Thoracic aorta (tissue), 2 donors: ENCODE results near the gene CMTM4. TPM values are rescaled to one million over a fixed set of nuclear protein-coding genes. Genes with fewer than 3 reads are reported as not detected.

ENCODE experiments used
- ATAC-seq: fragments of 150-250 bp; one replicate; pipeline ENCODE4 v1.8.0; 2017; ENCODE audit warnings: low read depth; ENCODE audit not compliant: insufficient number of reproducible peaks, low FRiP score
- DNase-seq: peaks from one replicate; pipeline ENCODE4 v3.0.0-alpha.2; 2020; ENCODE audit warnings: low spot score
- H3K27ac ChIP-seq, 2 donors: fragments of 200-600 bp; sonication (generic); 1 replicate in 1 of 2; 2 replicates in 1 of 2; pipeline ENCODE4 v1.5.1; 2016; ENCODE audit warnings: mild to moderate bottlenecking in 2 of 2, moderate library complexity in 2 of 2
- H3K27me3 ChIP-seq: fragments of 200-600 bp; sonication (generic); replicated peaks from 2 replicates; pipeline ENCODE4 v1.6.0; 2016; ENCODE audit warnings: mild to moderate bottlenecking; ENCODE audit not compliant: insufficient read depth
- H3K36me3 ChIP-seq: fragments of 200-600 bp; sonication (generic); one replicate; pipeline ENCODE4 v1.5.1; 2016
- H3K4me1 ChIP-seq, 2 donors: fragments of 200-600 bp; sonication (generic); 1 replicate in 1 of 2; 2 replicates in 1 of 2; pipeline versions ENCODE4 v1.5.1 to v1.6.0; 2016; ENCODE audit warnings: low read depth in 2 of 2, mild to moderate bottlenecking in 1 of 2; ENCODE audit not compliant: control insufficient read depth in 1 of 2
- H3K4me3 ChIP-seq: fragments of 200-600 bp; sonication (generic); 2 replicates; pipeline ENCODE4 v1.5.1; 2016; ENCODE audit warnings: mild to moderate bottlenecking
- H3K9me3 ChIP-seq: fragments of 200-600 bp; sonication (generic); 2 replicates; pipeline ENCODE4 v1.5.1; 2016
- CTCF ChIP-seq: fragments of 200-600 bp; sonication (generic); IDR thresholded peaks from one replicate; pipeline ENCODE4 v1.5.1; 2019; ENCODE audit warnings: antibody characterized with exemption
- total RNA-seq, 2 donors: library from RNA; depleted of rRNA; stranded (reverse); fragments of >200 nt; gene quantifications; one replicate each; pipeline versions ENCODE4 v1.1.0 to v1.2.3, GENCODE V29; 2016

The CMTM4 gene
- total RNA-seq, 2 donors from 2014 or later, result 12.0 to 25.7 TPM

GRCh38 chr16:66591018-66591417 is 105.5 kb downstream of the CMTM4 start:
- TF ChIP-seq CTCF, result no peak

GRCh38 chr16:66590322-66590721 is 106.2 kb downstream of the CMTM4 start:
- Histone ChIP-seq H3K4me1 (no peaks in the 10 kb centered on the region), H3K27me3 (no peaks in the 10 kb centered on the region), H3K9me3 (no peaks in the 10 kb centered on the region), H3K27ac (no peak overlapping the region), H3K36me3 (no peaks in the 10 kb centered on the region), H3K4me3 (peak overlapping the region; percentile 25)
- no peak for TF ChIP-seq CTCF
- DNase-seq, result no peak
- ATAC-seq, result no peak

More at GRCh38 chr16:66591018-66591417, 105.5 kb downstream of the CMTM4 start:
- ATAC-seq (no peak), DNase-seq (no peak)
- Histone ChIP-seq H3K27ac (no peak overlapping the region), H3K9me3 (no peaks in the 10 kb centered on the region), H3K4me3 (no peak overlapping the region), H3K4me1 (no peaks in the 10 kb centered on the region), H3K36me3 (no peaks in the 10 kb centered on the region), H3K27me3 (no peaks in the 10 kb centered on the region)

GRCh38 chr16:66588981-66589713 is 107.4 kb downstream of the CMTM4 start:
- TF ChIP-seq CTCF, result peak; percentile 38
- no peaks in the 10 kb centered on the region for H3K9me3 ChIP-seq
- no peak overlapping the region for H3K27ac ChIP-seq
- no peak overlapping the region for H3K4me3 ChIP-seq
- no peaks in the 10 kb centered on the region for H3K36me3 ChIP-seq
- DNase-seq (no peak), ATAC-seq (no peak)
- no peaks in the 10 kb centered on the region for H3K4me1 ChIP-seq
- H3K27me3 ChIP-seq, result no peaks in the 10 kb centered on the region

GRCh38 chr16:66587881-66588600 is 108.5 kb downstream of the CMTM4 start:
- Histone ChIP-seq H3K27ac (no peak overlapping the region), H3K27me3 (no peaks in the 10 kb centered on the region), H3K4me1 (no peaks in the 10 kb centered on the region), H3K36me3 (no peaks in the 10 kb centered on the region), H3K4me3 (no peak overlapping the region), H3K9me3 (no peaks in the 10 kb centered on the region)
- DNase-seq, result no peak
- no peak for TF ChIP-seq CTCF
- no peak for ATAC-seq

- Histone ChIP-seq H3K36me3 (no peaks in the 10 kb centered on the region), H3K27ac (no peak overlapping the region), H3K4me1 (peaks cover 4 to 11% of the 10 kb centered on the region in 2 donors), H3K9me3 (no peaks in the 10 kb centered on the region), H3K27me3 (no peaks in the 10 kb centered on the region), H3K4me3 (no peak overlapping the region)
- TF ChIP-seq CTCF, result no peak
- ATAC-seq (no peak), DNase-seq (no peak)
Measured at GRCh38 chr16:66585481-66586239, 110.9 kb downstream of the CMTM4 start.
